Effector memory CD4-positive, alpha-beta T cell (primary cell): ENCODE results near the gene KATNA1.

Experiments
- DNase-seq, 3 donors: peaks; one replicate each; pipeline ENCODE4 v3.0.0-alpha.2; 2020
- H3K27ac ChIP-seq: 2 replicates; pipeline ENCODE4 v1.7.0; 2013; ENCODE audit warnings: mild to moderate bottlenecking, low read length, moderate library complexity; ENCODE audit not compliant: insufficient read depth, poor library complexity, severe bottlenecking
- H3K27me3 ChIP-seq: replicated peaks from 2 replicates; pipeline ENCODE4 v1.7.0; 2013; ENCODE audit warnings: mild to moderate bottlenecking, low read length; ENCODE audit not compliant: insufficient read depth, control insufficient read depth, poor library complexity, severe bottlenecking
- H3K36me3 ChIP-seq: 2 replicates; pipeline ENCODE4 v1.7.0; 2013; ENCODE audit warnings: mild to moderate bottlenecking, low read length, moderate library complexity; ENCODE audit not compliant: control insufficient read depth, insufficient read depth
- H3K4me1 ChIP-seq: 2 replicates; pipeline ENCODE4 v1.7.0; 2013; ENCODE audit warnings: low read length, mild to moderate bottlenecking; ENCODE audit not compliant: control insufficient read depth, insufficient read depth, poor library complexity, severe bottlenecking
- H3K4me3 ChIP-seq: 2 replicates; pipeline ENCODE4 v1.7.0; 2013; ENCODE audit warnings: low read length, low read depth, mild to moderate bottlenecking; ENCODE audit not compliant: insufficient read depth, poor library complexity, severe bottlenecking
- H3K9me3 ChIP-seq: 2 replicates; pipeline ENCODE4 v1.7.0; 2013; ENCODE audit warnings: mild to moderate bottlenecking, low read length, moderate library complexity; ENCODE audit not compliant: control insufficient read depth

Gene KATNA1

DNA sequence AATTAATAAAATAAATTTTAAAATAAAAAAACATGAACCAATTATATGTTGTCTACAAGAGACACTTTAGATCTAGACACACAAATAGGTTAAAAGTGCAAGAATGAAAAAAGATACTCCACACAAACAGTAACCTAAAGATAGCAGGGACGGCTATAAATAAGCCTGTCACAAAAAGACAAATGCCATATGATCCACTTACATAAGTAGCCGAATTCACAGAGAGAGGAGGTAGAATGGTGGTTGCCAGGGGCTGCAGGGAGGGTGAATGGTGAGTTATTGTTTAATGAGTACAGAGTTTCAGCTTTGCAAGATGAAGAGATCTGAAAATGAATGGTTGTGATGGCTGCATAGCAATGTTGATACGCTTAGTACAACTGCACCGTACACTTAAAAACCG is 32.7 kb downstream of the KATNA1 start:
- Histone ChIP-seq H3K9me3 (no peaks in the 10 kb centered on the region), H3K27ac (no peak overlapping the region), H3K36me3 (peaks cover 5% of the 10 kb centered on the region), H3K4me1 (no peaks in the 10 kb centered on the region), H3K27me3 (no peaks in the 10 kb centered on the region), H3K4me3 (no peak overlapping the region)
- no peak for DNase-seq

DNA sequence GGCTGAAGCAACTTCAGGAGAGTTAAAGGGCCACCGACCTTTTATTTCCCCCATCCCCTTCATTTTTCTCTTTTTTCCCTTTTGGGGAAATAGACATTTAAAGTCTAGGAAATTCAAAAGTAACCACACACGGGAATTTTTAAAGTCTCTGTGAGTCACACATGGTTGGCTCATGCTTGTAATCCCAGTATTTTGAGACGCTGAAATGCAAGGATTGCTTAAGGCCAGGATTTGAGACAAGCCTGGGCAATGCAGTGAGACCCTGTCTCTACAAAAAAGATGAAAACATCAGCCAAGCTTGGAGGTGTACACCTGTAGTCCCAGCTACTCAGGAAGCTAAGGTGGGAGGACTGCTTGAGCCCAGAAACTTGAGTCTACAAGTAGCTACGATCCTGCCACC is 34.2 kb downstream of the KATNA1 start:
- Histone ChIP-seq H3K9me3 (no peaks in the 10 kb centered on the region), H3K36me3 (no peaks in the 10 kb centered on the region), H3K4me1 (no peaks in the 10 kb centered on the region), H3K4me3 (no peak overlapping the region), H3K27me3 (no peaks in the 10 kb centered on the region), H3K27ac (no peak overlapping the region)
- DNase-seq = no peak

DNA sequence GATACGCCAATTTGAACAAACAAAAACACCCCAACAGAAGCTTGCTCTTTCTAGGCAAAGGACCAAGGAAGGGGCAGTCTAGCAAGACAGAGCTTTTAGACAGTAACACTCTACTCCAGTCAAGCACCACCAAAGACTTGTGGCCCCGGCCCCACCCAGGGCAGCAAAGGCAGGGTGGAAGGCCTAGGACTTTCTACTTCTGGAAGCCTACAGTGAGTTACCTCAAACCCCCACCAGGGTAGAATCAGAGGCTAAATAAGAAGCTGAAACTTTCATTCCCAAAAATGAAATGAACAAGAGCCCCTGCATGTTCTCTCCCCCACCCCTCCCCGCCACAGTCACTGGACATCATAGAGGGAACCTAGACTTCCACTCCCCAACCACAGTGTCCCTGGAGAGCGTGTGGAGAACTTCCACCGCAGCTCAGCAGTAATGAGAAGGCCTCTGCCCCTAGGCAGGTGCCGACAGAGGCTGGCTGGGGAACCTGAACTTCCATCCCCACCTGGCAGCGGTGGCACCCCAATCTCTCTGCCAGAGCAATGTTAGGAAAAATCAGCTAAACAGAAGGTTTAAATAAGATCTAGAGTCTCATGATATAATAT is 40.0 kb downstream of the KATNA1 start:
- Histone ChIP-seq H3K4me1 (no peaks in the 10 kb centered on the region), H3K36me3 (no peaks in the 10 kb centered on the region), H3K27me3 (no peaks in the 10 kb centered on the region), H3K4me3 (no peak overlapping the region), H3K9me3 (no peaks in the 10 kb centered on the region), H3K27ac (no peak overlapping the region)
- DNase-seq = no peak

DNA sequence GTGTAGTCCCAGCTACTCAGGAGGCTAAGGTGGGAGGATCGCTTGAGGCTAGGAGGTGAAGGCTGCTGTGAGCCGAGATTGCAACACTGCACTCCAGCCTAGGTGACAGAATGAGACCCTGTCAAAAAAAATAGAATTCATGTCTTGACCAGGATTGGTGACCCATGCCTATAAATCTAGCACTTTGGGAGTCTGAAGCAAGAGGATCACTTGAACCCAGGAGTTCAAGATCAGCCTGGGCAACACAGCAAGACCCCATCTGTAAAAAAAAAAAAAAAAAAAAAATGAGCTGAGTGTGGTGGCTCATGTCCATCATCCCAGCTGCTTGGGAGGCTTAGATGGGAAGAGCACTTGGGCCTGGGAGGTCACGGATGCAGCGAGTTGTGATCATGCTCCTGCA is 48.0 kb downstream of the KATNA1 start:
- Histone ChIP-seq H3K36me3 (peaks cover 29% of the 10 kb centered on the region), H3K9me3 (no peaks in the 10 kb centered on the region), H3K4me3 (no peak overlapping the region), H3K27me3 (no peaks in the 10 kb centered on the region), H3K27ac (no peak overlapping the region), H3K4me1 (no peaks in the 10 kb centered on the region)
- no peak for DNase-seq

DNA sequence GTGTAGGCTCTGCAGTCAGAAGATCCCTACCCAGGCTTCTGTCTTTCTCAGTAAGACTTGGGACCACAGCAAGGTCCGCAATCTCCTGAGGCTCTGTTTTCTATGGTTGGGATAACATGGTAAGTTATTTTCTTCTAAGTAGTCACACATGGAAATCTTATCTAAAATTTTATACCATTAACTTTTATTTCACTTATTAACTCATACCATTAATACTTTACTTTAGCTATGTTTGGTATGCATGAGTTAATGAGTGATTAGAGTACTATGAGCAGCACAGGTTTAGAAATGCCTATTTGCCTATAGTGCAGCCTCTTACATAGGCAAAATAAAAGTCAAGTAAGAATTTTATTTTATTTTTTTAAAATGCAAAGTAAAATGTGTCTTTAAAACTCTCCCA is 55.1 kb downstream of the KATNA1 start:
- DNase-seq = no peak
- Histone ChIP-seq H3K27me3 (no peaks in the 10 kb centered on the region), H3K9me3 (no peaks in the 10 kb centered on the region), H3K4me1 (no peaks in the 10 kb centered on the region), H3K36me3 (peaks cover 62% of the 10 kb centered on the region), H3K4me3 (no peak overlapping the region), H3K27ac (no peak overlapping the region)

DNA sequence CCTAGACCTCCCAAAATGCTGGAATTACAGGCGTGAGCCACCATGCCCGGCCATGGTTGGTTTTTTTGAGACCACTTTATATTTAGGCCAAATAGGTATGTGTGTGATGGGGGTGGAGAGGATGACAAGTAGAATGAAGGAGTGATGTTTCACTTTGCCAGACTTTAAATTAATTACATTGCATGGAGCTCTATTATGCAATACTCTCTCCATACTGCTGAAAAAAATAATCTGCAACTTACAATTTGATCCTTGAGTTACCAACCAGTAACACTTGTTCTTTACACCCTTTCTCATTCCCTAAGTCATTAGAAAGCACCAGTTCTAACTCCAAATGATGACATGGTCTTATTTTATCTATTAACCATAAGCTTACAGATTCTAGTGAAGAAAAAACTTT is 55.5 kb downstream of the KATNA1 start:
- DNase-seq = no peak
- no peaks in the 10 kb centered on the region for H3K27me3 ChIP-seq
- no peak overlapping the region for H3K27ac ChIP-seq
- H3K4me1 ChIP-seq = no peaks in the 10 kb centered on the region
- H3K9me3 ChIP-seq = no peaks in the 10 kb centered on the region
- peaks cover 58% of the 10 kb centered on the region for H3K36me3 ChIP-seq
- no peak overlapping the region for H3K4me3 ChIP-seq

DNA sequence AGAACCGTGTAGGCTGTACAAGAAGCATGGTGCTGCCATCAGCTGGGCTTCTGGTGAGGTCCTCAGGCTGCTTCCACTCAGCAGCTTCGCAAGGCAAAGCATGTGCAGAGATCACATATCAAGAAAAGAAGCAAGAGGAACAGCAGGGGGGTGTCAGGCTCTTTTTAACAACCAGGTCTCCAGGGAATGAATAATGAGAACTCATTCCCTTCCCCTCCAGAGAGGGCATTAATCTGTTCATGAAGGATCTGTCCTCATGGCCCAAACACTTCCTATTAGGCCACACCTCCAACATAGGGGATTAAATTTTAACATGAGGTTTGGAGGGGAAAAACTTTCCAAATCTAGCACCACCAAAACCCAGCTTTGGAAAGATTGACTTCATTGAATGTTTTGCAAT is 62.4 kb downstream of the KATNA1 start:
- Histone ChIP-seq H3K4me3 (no peak overlapping the region), H3K4me1 (no peaks in the 10 kb centered on the region), H3K9me3 (no peaks in the 10 kb centered on the region), H3K36me3 (peaks cover 15% of the 10 kb centered on the region), H3K27ac (no peak overlapping the region), H3K27me3 (no peaks in the 10 kb centered on the region)
- DNase-seq = no peak

DNA sequence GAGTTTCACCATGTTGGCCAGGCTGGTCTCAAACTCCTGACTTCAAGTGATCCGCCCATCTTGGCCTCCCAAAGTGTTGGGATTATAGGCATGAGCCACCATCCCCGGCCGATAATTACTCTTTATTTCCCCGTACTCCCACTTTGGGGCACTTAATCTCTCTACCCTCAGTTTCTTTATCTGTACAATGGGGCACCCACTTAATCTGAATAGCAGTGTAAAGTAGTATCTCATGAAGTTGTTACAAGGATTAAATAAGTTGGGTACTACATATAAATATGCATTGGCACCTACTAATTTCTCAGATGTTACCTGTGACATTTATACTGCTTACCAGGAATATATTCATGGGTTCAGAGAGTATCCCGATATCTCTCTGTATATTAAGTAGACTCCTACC is 67.2 kb downstream of the KATNA1 start:
- no peak for DNase-seq
- H3K4me3 ChIP-seq = no peak overlapping the region
- no peaks in the 10 kb centered on the region for H3K9me3 ChIP-seq
- H3K4me1 ChIP-seq = no peaks in the 10 kb centered on the region
- H3K36me3 ChIP-seq = peaks cover 22% of the 10 kb centered on the region
- H3K27ac ChIP-seq = no peak overlapping the region
- H3K27me3 ChIP-seq = no peaks in the 10 kb centered on the region

DNA sequence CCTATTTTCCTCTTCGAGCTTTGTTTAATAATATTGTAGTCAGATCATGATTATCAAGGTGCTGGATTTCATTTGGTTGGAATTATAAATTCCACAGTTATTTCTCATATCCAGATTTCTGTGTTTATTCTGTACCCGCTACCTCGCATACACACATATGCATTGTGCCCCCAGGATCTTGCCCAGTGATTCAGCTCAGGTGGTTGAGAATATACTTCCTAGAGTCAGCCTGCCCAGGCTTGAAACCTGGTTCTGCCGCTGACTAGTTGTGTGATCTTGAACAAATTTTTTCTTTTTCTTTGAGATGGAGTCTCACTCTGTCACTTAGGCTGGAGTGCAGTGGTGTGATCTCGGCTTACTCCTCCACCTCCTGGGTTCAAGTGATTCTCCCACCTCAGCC is 67.6 kb downstream of the KATNA1 start:
- H3K27me3 ChIP-seq = no peaks in the 10 kb centered on the region
- no peak overlapping the region for H3K4me3 ChIP-seq
- H3K4me1 ChIP-seq = no peaks in the 10 kb centered on the region
- peaks cover 20% of the 10 kb centered on the region for H3K36me3 ChIP-seq
- H3K9me3 ChIP-seq = no peaks in the 10 kb centered on the region
- DNase-seq = no peak
- no peak overlapping the region for H3K27ac ChIP-seq

DNA sequence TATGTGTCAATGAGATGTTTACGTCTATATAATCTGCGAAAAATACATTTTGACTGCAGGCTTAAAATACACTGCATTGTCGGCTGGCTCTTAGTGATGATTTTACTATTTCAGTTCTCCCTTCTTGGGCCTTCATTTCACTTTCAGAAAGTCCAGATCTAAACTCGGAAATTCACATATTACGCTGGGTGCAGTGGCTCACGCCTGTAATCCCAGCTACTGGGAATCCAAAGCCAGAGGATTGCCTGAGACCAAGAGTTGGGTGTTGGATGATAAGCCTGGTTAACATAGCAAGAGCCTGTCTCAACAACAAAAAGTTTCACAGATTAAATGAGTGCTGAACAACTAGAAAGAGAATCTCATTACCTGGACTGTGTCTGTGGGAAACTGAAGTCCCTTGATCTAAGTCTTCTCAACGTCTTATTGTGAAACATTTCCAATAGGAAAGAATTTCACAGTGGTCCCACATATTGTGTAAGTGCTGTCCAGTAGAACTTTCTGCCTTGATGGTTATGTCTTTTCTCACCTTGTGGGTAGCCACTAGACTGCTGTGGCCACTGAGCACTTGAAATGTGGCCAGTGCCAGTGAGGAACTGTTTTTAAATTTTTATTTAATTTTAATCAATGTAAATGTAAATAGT is 80.4 kb downstream of the KATNA1 start:
- Histone ChIP-seq H3K9me3 (no peaks in the 10 kb centered on the region), H3K36me3 (no peaks in the 10 kb centered on the region), H3K4me3 (no peak overlapping the region), H3K27ac (no peak overlapping the region), H3K27me3 (no peaks in the 10 kb centered on the region), H3K4me1 (peaks cover 3% of the 10 kb centered on the region)
- DNase-seq = no peak
